HG03097 (cell line): ENCODE data around the gene ARHGAP40.

Experiments
- ATAC-seq: cut with Tn5 transposase; IDR thresholded peaks from one replicate; pipeline ENCODE4 v1.9.1; 2021; ENCODE audit not compliant: unreplicated experiment, low FRiP score

ARHGAP40 gene

GRCh38 chr20:38673261-38673660 lies 71.7 kb downstream of the ARHGAP40 start:
- ATAC-seq, result no peak

DNA sequence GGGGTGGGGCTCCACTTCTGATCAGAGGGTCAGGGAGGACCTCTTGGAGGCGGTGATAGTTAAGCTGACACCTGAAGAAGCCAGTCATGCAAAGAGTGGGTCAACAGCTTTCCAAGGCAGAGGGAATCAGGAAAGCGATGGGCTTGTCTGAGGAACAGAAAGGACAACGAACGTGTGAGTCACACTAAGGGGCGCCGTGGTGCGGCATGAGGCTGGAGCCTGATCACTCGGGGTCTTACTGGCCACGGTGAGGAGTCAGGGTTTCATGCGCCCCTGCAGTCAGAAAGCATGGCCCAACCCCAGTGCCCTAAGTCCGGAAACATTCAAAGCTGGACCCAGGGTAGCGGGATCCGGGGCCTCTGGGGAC lies 72.1 kb downstream of the ARHGAP40 start:
- ATAC-seq, result no peak

DNA sequence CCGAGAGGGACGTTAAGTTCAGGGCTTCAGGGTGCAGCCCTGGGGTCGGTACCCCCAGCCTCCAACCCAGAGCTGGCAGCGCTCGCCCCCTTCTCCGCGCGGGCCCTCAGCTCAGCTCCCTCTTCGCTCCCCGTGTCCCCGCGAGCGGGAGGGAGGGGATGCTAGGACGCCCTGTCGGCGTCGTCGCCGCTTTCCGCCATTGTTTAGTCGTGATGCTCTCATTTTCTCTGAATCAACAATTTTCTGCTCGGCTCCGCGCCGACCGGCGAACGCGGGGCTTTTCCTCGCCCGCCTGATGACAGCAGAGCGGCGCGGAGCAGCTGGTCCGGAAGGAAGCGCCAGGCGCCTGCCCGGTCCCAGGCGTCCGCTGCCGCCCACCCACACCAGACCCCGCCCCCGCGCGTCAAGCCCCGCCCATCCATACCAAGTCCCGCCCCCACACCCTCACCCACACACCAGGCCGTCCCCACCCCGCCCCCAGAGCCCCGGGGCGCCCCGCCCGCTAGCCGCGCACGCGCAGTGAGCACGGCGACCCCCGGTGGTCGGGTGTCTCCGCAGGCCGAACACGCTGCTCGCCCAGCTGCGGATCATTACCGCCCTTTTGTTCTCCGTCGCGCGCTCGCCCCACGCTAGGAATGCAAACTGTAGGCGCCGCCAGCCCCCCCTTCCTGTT lies 72.6 kb downstream of the ARHGAP40 start:
- ATAC-seq, result no peak

GRCh38 chr20:38674765-38675133 lies 73.1 kb downstream of the ARHGAP40 start:
- no peak for ATAC-seq

- no peak for ATAC-seq
Measured at GRCh38 chr20:38676576-38676975, 75.0 kb downstream of the ARHGAP40 start.

GRCh38 chr20:38680500-38681306 lies 79.1 kb downstream of the ARHGAP40 start:
- ATAC-seq, result no peak

DNA sequence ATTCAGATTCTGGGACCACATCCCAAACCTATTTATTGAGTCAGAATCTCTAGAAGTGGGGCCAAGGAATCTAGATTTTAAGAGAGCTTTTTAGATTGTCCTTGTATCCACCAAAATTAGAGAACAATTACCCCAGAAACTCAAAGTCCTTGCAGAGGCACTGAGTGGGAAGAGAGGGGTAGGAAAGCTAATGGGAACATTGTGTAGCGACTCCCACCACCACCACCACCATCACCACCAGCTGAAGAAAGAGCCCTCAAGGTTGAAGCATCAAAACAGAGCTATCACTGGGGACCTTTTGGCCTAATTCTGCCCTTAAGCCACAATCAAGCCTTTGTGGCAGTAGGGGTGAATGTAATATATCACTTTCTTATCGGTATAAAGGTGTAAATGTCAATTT lies 83.7 kb downstream of the ARHGAP40 start:
- ATAC-seq, result no peak

DNA sequence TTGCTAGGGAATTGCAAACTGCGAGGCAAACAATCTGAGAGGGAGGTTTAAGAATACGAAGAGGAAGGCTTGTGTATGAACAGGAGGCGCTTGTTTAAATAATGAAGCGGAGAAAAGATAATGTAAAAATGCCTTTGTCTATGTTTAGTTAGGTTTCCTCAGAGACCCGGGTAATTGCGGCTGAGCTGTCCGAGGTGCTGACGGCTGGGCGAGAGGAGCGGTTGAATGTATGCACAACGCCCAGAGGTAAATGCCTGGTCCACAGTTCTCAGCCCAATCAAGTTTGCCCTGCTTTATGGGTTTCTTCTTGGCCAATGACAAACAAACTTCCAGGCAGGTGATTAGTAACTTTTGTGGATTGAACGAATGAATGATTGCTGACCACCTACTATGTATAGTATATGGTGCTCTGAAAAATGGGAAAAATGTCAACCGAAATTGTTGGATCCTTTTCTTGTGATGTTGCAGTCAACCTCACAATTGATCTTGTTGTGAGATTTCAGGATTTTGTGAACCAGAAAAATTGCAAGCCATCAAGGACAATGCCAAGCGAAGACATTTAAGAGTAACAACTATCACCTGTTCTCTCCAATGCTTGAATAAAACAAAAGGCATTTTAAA lies 84.4 kb downstream of the ARHGAP40 start:
- no peak for ATAC-seq

GRCh38 chr20:38692436-38693411 lies 91.1 kb downstream of the ARHGAP40 start:
- ATAC-seq, result no peak

DNA sequence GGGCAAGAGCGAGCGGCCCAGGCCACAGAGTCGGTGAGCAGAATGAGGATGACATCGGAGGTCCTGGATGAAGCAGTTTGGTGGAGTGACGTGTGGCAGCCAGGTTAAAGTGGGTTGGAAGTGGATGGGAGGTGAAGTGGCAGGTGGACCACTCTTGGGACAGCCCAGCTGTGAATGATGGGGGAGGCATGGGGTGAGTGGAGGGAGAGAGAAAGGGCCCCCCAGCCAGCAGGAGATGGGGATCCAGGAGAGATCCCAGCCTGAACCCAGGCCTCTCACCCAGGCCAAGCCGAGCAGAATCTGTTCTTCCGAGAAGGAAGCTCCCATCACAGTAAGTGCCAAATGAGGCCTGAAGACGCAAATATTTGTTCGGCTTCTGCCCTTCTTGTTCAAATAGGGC lies 95.7 kb downstream of the ARHGAP40 start:
- ATAC-seq, result no peak

- ATAC-seq, result no peak
Measured at GRCh38 chr20:38698541-38698940, 96.9 kb downstream of the ARHGAP40 start.

- ATAC-seq, result no peak
Measured at GRCh38 chr20:38700141-38700540, 98.5 kb downstream of the ARHGAP40 start.
